NCI-H1092 treated with DMSO at 0.1 percent for 48 hours (cell line): ENCODE data around the gene ZNF362.
A peak's percentile ranks its signal among the peaks of the same experiment; 100 is the strongest.
"Not testable (repeated sequence)": the region's sequence is repeated elsewhere in the genome, so short reads cannot be mapped to it uniquely, and the experiment has no call there.

Experiments used
- DNase-seq: peaks from one replicate; lab custom pipeline; 2025; lab: John Stamatoyannopoulos, UW

Gene ZNF362

GRCh38 chr1:33256471-33257206 lies at the start of gene ZNF362:
Gene ZNF362 (plus strand): TSS chr1:33256492. CDS start chr1:33270575, 14,083 bp downstream.
- DNase-seq = peak; percentile 70

GRCh38 chr1:33211972-33212371 lies 44.3 kb upstream of the ZNF362 start:
- no peak for DNase-seq

GRCh38 chr1:33219886-33220661 lies 36.2 kb upstream of the ZNF362 start:
- DNase-seq = no peak

- no peak for DNase-seq
Observed at GRCh38 chr1:33220676-33221384, 35.5 kb upstream of the ZNF362 start.

- no peak for DNase-seq
Observed at GRCh38 chr1:33221385-33221758, 34.9 kb upstream of the ZNF362 start.

- DNase-seq = no peak
Observed at GRCh38 chr1:33222381-33222780, 33.9 kb upstream of the ZNF362 start.

- no peak for DNase-seq
Observed at GRCh38 chr1:33224166-33224707, 32.1 kb upstream of the ZNF362 start.

- DNase-seq = no peak
Observed at GRCh38 chr1:33225586-33225985, 30.7 kb upstream of the ZNF362 start.

GRCh38 chr1:33228935-33229487 lies 27.3 kb upstream of the ZNF362 start:
- peak; percentile 4 for DNase-seq

- DNase-seq = no peak
Observed at GRCh38 chr1:33231166-33231565, 25.1 kb upstream of the ZNF362 start.

- DNase-seq = no peak
Observed at GRCh38 chr1:33232716-33233115, 23.6 kb upstream of the ZNF362 start.

- DNase-seq = no peak
Observed at GRCh38 chr1:33234131-33234530, 22.2 kb upstream of the ZNF362 start.

GRCh38 chr1:33234588-33234990 lies 21.7 kb upstream of the ZNF362 start:
- no peak for DNase-seq

GRCh38 chr1:33235521-33235920 lies 20.8 kb upstream of the ZNF362 start:
- no peak for DNase-seq

- no peak for DNase-seq
Observed at GRCh38 chr1:33236498-33236897, 19.8 kb upstream of the ZNF362 start.

- no peak for DNase-seq
Observed at GRCh38 chr1:33237579-33237978, 18.7 kb upstream of the ZNF362 start.

- DNase-seq = not testable (repeated sequence)
Observed at GRCh38 chr1:33238194-33238724, 18.0 kb upstream of the ZNF362 start.

GRCh38 chr1:33239410-33239809 lies 16.9 kb upstream of the ZNF362 start:
- DNase-seq = not testable (repeated sequence)

- DNase-seq = no peak
Observed at GRCh38 chr1:33241866-33242265, 14.4 kb upstream of the ZNF362 start.

GRCh38 chr1:33242652-33243051 lies 13.6 kb upstream of the ZNF362 start:
- no peak for DNase-seq

GRCh38 chr1:33244143-33244808 lies 12.0 kb upstream of the ZNF362 start:
- DNase-seq = no peak
